ENCODE data around the gene KLHL22.

The KLHL22 gene

GRCh38 chr22:20464096-20464614 lies 31.4 kb downstream of the KLHL22 start:
- DNase-seq (ENCODE audit: insufficient read length, low spot score) (peak; percentile 56), FAIRE-seq (peak; percentile 98)
- no peak for TF ChIP-seq PAX5 (IDR thresholded peaks at IDR 0.05; ENCODE audit: insufficient read depth, low read length, severe bottlenecking)
- TF ChIP-seq POLR2AphosphoS5 (IDR thresholded peaks at IDR 0.05; ENCODE audit: low read depth, low read length): no peak
- TF ChIP-seq SPI1 (IDR thresholded peaks at IDR 0.05; ENCODE audit: low read depth, low read length): no peak
- TF ChIP-seq POLR2A (IDR thresholded peaks at IDR 0.05; ENCODE audit: low read depth, low read length): no peak
- no peak for TF ChIP-seq TAF1 (IDR thresholded peaks at IDR 0.05; ENCODE audit: low read depth, low read length)
- no peak for TF ChIP-seq POU2F2 (IDR thresholded peaks at IDR 0.05; ENCODE audit: low read depth, low read length)

- no peak for DNase-seq (ENCODE audit: insufficient read length, low spot score)
- FAIRE-seq: peak; percentile 45
- TF ChIP-seq POLR2A (IDR thresholded peaks at IDR 0.05; ENCODE audit: low read depth, low read length): no peak
- peak; percentile 71 for TF ChIP-seq SPI1 (IDR thresholded peaks at IDR 0.05; ENCODE audit: low read depth, low read length)
- TF ChIP-seq TAF1 (IDR thresholded peaks at IDR 0.05; ENCODE audit: low read depth, low read length): no peak
- TF ChIP-seq POLR2AphosphoS5 (IDR thresholded peaks at IDR 0.05; ENCODE audit: low read depth, low read length): no peak
- TF ChIP-seq POU2F2 (IDR thresholded peaks at IDR 0.05; ENCODE audit: low read depth, low read length): no peak
- TF ChIP-seq PAX5 (IDR thresholded peaks at IDR 0.05; ENCODE audit: insufficient read depth, low read length, severe bottlenecking): no peak
Measured at GRCh38 chr22:20463324-20464095, 32.1 kb downstream of the KLHL22 start.

- TF ChIP-seq POLR2AphosphoS5 (IDR thresholded peaks at IDR 0.05; ENCODE audit: low read depth, low read length) (no peak), POLR2A (IDR thresholded peaks at IDR 0.05; ENCODE audit: low read depth, low read length) (no peak), PAX5 (IDR thresholded peaks at IDR 0.05; ENCODE audit: insufficient read depth, low read length, severe bottlenecking) (no peak), SPI1 (IDR thresholded peaks at IDR 0.05; ENCODE audit: low read depth, low read length) (no peak), POU2F2 (IDR thresholded peaks at IDR 0.05; ENCODE audit: low read depth, low read length) (no peak), TAF1 (IDR thresholded peaks at IDR 0.05; ENCODE audit: low read depth, low read length) (no peak)
- DNase-seq (ENCODE audit: insufficient read length, low spot score) (no peak), FAIRE-seq (no peak)
Measured at GRCh38 chr22:20459862-20460261, 35.7 kb downstream of the KLHL22 start.

GRCh38 chr22:20459152-20459542 lies 36.4 kb downstream of the KLHL22 start:
- FAIRE-seq (no peak), DNase-seq (ENCODE audit: insufficient read length, low spot score) (no peak)
- TF ChIP-seq POU2F2 (IDR thresholded peaks at IDR 0.05; ENCODE audit: low read depth, low read length) (no peak), POLR2A (IDR thresholded peaks at IDR 0.05; ENCODE audit: low read depth, low read length) (no peak), TAF1 (IDR thresholded peaks at IDR 0.05; ENCODE audit: low read depth, low read length) (no peak), POLR2AphosphoS5 (IDR thresholded peaks at IDR 0.05; ENCODE audit: low read depth, low read length) (no peak), SPI1 (IDR thresholded peaks at IDR 0.05; ENCODE audit: low read depth, low read length) (no peak), PAX5 (IDR thresholded peaks at IDR 0.05; ENCODE audit: insufficient read depth, low read length, severe bottlenecking) (no peak)

GRCh38 chr22:20458530-20459151 lies 37.0 kb downstream of the KLHL22 start:
- TF ChIP-seq POLR2AphosphoS5 (IDR thresholded peaks at IDR 0.05; ENCODE audit: low read depth, low read length) (no peak), POLR2A (IDR thresholded peaks at IDR 0.05; ENCODE audit: low read depth, low read length) (no peak), POU2F2 (IDR thresholded peaks at IDR 0.05; ENCODE audit: low read depth, low read length) (no peak), SPI1 (IDR thresholded peaks at IDR 0.05; ENCODE audit: low read depth, low read length) (no peak), PAX5 (IDR thresholded peaks at IDR 0.05; ENCODE audit: insufficient read depth, low read length, severe bottlenecking) (no peak), TAF1 (IDR thresholded peaks at IDR 0.05; ENCODE audit: low read depth, low read length) (no peak)
- FAIRE-seq (no peak), DNase-seq (ENCODE audit: insufficient read length, low spot score) (no peak)

GRCh38 chr22:20457506-20458240 lies 37.9 kb downstream of the KLHL22 start:
- no peak for DNase-seq (ENCODE audit: insufficient read length, low spot score)
- FAIRE-seq: no peak
- TF ChIP-seq POLR2AphosphoS5 (IDR thresholded peaks at IDR 0.05; ENCODE audit: low read depth, low read length) (no peak), POLR2A (IDR thresholded peaks at IDR 0.05; ENCODE audit: low read depth, low read length) (no peak), POU2F2 (IDR thresholded peaks at IDR 0.05; ENCODE audit: low read depth, low read length) (no peak), PAX5 (IDR thresholded peaks at IDR 0.05; ENCODE audit: insufficient read depth, low read length, severe bottlenecking) (no peak), SPI1 (IDR thresholded peaks at IDR 0.05; ENCODE audit: low read depth, low read length) (no peak), TAF1 (IDR thresholded peaks at IDR 0.05; ENCODE audit: low read depth, low read length) (no peak)

- FAIRE-seq: no peak
- no peak for TF ChIP-seq TAF1 (IDR thresholded peaks at IDR 0.05; ENCODE audit: low read depth, low read length)
- no peak for TF ChIP-seq SPI1 (IDR thresholded peaks at IDR 0.05; ENCODE audit: low read depth, low read length)
- no peak for DNase-seq (ENCODE audit: insufficient read length, low spot score)
Measured at GRCh38 chr22:20456722-20457076, 38.9 kb downstream of the KLHL22 start.

GRCh38 chr22:20456064-20456721 lies 39.4 kb downstream of the KLHL22 start:
- DNase-seq (ENCODE audit: insufficient read length, low spot score): peak; percentile 75
- no peak for TF ChIP-seq SPI1 (IDR thresholded peaks at IDR 0.05; ENCODE audit: low read depth, low read length)
- no peak for TF ChIP-seq PAX5 (IDR thresholded peaks at IDR 0.05; ENCODE audit: insufficient read depth, low read length, severe bottlenecking)
- TF ChIP-seq POU2F2 (IDR thresholded peaks at IDR 0.05; ENCODE audit: low read depth, low read length): 0 out of 2 replicates have a peak, but pooled peaks have one; percentile 7
- peak; percentile 96 for FAIRE-seq

GRCh38 chr22:20455709-20456063 lies 39.9 kb downstream of the KLHL22 start:
- DNase-seq (ENCODE audit: insufficient read length, low spot score) (no peak), FAIRE-seq (no peak)
- TF ChIP-seq TAF1 (IDR thresholded peaks at IDR 0.05; ENCODE audit: low read depth, low read length) (no peak), POLR2A (IDR thresholded peaks at IDR 0.05; ENCODE audit: low read depth, low read length) (no peak), PAX5 (IDR thresholded peaks at IDR 0.05; ENCODE audit: insufficient read depth, low read length, severe bottlenecking) (no peak), SPI1 (IDR thresholded peaks at IDR 0.05; ENCODE audit: low read depth, low read length) (no peak), POLR2AphosphoS5 (IDR thresholded peaks at IDR 0.05; ENCODE audit: low read depth, low read length) (no peak), POU2F2 (IDR thresholded peaks at IDR 0.05; ENCODE audit: low read depth, low read length) (no peak)
